Neuron (in vitro differentiated cells): ENCODE results near the gene NEMP1.
"Not testable (repeated sequence)": the region's sequence is repeated elsewhere in the genome, so short reads cannot be mapped to it uniquely, and the experiment has no call there.

Experiments
- H2AFZ ChIP-seq: one replicate; pipeline ENCODE4 v1.6.1; 2013; ENCODE audit warnings: low read depth, mild to moderate bottlenecking, inconsistent platforms, low read length, moderate library complexity
- H3K27me3 ChIP-seq: one replicate; pipeline ENCODE4 v1.6.1; 2013; ENCODE audit warnings: low read length; ENCODE audit not compliant: insufficient read depth
- H3K36me3 ChIP-seq: one replicate; pipeline ENCODE4 v1.6.1; 2013; ENCODE audit warnings: low read length; ENCODE audit not compliant: insufficient read depth
- H3K4me1 ChIP-seq: one replicate; pipeline ENCODE4 v1.6.1; 2013; ENCODE audit warnings: low read length; ENCODE audit not compliant: insufficient read depth
- H3K4me3 ChIP-seq: 2 replicates; pipeline ENCODE4 v1.5.1; 2013; ENCODE audit warnings: mild to moderate bottlenecking, low read length, moderate library complexity
- H3K9me3 ChIP-seq: one replicate; pipeline ENCODE4 v1.6.1; 2013; ENCODE audit warnings: low read length

Gene NEMP1

DNA sequence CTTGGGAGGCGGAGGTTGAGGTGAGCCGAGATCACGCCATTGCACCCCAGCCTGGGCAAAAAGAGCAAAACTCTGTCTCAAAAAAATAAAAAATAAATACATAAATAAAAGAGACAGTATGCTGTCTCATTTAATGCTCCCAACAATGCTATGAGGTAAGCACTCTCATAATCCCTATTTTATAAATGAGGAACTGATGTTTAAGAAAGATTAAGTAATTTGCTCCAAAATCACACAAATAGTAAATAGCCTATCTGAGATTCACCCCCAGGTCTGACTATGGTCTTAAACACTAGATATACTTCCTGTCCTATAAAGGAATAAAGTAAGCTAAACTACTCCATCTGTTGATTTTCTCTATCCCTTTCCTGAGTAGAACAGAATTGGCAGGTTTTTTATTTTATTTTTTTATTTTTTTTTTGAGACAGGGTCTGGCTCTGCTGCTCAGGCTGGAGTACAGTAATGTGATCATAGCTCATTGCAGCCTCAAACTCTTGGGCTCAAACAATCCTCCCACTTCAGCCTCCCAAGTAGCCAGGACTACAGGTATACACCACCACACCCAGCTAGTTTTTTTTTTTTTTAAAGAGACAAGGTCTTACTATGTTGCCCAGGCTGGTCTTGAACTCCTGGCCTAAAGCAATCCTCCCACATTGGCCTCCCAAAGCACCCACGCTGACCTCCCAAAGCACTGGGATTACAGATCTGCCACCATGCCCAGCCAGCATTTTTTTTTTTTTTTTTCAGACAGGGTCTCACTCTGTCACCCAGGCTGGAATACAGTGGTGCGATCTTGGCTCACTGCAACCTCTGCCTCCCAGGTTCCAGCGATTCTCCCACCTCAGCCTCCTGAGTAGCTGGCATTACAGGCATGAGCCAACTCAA lies 4.8 kb downstream of the NEMP1 start:
- H3K4me3 ChIP-seq, H2AFZ ChIP-seq, H3K27me3 ChIP-seq, H3K9me3 ChIP-seq, H3K4me1 ChIP-seq: not testable (repeated sequence)
- peaks cover 29% of the 10 kb centered on the region for H3K36me3 ChIP-seq

DNA sequence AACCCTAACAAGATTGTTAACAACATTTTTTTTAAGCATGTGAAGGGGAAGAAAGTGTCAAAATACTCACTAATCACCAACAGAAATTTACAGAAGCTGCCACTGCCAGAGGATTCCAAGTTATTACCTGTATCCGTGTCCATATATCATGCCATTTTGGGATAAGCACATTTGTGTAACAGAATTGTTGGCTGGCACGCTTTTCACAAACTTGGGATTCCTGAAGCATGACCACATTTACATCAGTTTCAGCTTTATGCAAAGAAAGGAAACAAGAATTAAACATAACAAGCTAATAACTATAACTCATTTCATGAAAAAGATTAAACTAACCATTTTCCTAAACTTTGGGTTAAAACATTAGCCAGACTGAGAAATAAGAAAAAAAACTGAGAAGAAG lies 5.9 kb downstream of the NEMP1 start:
- H3K36me3 ChIP-seq, result peaks cover 34% of the 10 kb centered on the region
- H3K9me3 ChIP-seq, result no peaks in the 10 kb centered on the region
- H3K27me3 ChIP-seq, result no peaks in the 10 kb centered on the region
- no peak overlapping the region for H3K4me3 ChIP-seq
- no peak overlapping the region for H2AFZ ChIP-seq
- H3K4me1 ChIP-seq, result peaks cover 8% of the 10 kb centered on the region

DNA sequence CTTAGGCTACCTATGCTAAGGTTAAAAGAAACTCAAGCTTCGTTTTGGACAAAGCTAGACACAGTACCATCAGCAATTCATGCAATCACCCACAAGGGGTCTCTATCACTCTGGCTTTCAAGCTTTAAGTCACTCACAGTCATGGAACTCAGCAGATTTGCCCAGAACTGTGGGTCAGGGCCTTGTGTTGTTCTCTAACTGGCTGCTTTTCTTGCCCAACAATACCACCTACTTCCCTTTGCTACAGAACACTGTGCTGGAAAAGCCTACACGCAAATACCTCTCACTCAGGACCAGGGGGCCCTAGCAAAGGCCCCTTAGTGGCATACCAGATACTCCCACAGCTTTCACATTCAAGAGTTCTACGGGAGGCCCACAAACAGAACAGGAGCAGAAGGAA lies 9.1 kb downstream of the NEMP1 start:
- no peak overlapping the region for H3K4me3 ChIP-seq

DNA sequence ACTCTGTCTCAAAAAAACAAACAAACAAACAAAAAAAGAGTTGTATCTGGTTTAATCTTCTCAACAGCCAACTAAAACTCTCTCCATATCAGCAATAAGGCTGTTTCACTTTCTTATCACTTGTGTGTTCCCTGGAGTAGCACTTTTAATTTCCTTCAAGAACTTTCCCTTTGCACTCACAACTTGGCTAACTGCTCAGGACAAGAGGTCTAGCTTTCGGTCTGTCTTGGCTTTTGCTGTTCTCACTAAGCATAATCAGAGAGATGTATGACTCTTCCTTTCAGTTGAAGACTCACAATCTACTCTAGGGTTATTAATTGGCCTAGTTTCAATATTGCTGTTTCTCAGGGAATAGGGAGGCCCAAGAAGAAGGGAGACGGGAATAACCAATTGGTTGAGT lies 12.3 kb downstream of the NEMP1 start:
- H3K36me3 ChIP-seq, result peaks cover 53% of the 10 kb centered on the region

More for the DNA sequence above, 9.1 kb downstream of the NEMP1 start:
- no peaks in the 10 kb centered on the region for H3K9me3 ChIP-seq
- no peaks in the 10 kb centered on the region for H3K27me3 ChIP-seq
- H3K4me1 ChIP-seq, result peaks cover 5% of the 10 kb centered on the region
- peaks cover 43% of the 10 kb centered on the region for H3K36me3 ChIP-seq
- H2AFZ ChIP-seq, result no peak overlapping the region

DNA sequence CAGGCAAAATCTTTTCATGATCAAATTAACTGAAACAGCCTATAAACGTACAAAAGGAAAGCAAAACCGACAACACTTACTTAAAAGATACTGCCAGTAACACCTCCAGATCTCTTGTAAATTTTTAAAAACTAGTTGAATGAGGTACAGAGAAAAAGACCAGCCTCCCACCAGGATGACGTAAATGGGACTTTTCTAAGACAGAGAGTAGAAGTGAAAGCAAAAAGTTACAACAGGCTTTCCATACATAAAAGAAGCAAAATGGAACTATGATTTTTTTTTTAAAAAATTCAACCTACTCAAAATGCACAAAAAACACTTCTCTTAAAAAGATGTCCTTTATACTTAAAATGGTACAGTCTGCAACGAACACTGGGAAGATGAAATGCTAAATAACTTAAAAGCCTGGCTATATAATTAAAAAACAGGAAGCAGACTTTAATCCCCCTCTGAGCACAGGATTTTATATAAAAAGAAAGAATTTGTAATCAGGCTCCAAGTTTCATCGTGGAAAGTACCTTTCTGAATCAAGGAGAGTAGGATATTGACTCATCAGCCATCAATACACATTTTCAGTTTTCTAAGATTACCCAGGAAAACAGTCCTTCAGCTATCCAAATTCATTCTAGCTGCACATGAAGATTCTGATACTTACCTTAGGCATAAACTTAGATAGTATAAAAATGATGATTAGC lies 14.5 kb downstream of the NEMP1 start:
- H2AFZ ChIP-seq, result no peak overlapping the region
- H3K4me3 ChIP-seq, result no peak overlapping the region
- H3K27me3 ChIP-seq, result no peaks in the 10 kb centered on the region
- H3K9me3 ChIP-seq, result no peaks in the 10 kb centered on the region
- H3K36me3 ChIP-seq, result peaks cover 55% of the 10 kb centered on the region
- H3K4me1 ChIP-seq, result no peaks in the 10 kb centered on the region

More for the DNA sequence above, 12.3 kb downstream of the NEMP1 start:
- Histone ChIP-seq H3K9me3 (no peaks in the 10 kb centered on the region), H3K4me3 (no peak overlapping the region), H3K4me1 (peaks cover 5% of the 10 kb centered on the region), H3K27me3 (no peaks in the 10 kb centered on the region), H2AFZ (no peak overlapping the region)

DNA sequence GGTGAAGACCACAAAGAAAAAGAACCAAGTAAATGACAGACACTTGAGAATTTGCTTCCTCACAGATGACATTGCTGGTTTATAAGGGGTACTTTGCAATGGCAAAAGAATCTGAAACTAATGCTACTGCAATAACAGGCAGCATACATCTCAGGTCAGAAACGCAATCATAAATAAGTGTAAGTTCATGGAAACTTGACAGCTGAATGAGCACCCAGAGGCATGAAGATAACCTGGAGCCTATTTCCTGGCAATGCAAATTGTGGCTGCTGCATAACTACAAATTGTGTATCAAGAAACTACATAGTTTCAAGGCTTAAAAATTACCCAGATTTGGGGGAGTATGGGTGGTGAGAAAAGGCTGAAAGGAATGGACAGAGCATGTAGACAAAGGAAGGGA lies 20.1 kb downstream of the NEMP1 start:
- peaks cover 64% of the 10 kb centered on the region for H3K36me3 ChIP-seq

DNA sequence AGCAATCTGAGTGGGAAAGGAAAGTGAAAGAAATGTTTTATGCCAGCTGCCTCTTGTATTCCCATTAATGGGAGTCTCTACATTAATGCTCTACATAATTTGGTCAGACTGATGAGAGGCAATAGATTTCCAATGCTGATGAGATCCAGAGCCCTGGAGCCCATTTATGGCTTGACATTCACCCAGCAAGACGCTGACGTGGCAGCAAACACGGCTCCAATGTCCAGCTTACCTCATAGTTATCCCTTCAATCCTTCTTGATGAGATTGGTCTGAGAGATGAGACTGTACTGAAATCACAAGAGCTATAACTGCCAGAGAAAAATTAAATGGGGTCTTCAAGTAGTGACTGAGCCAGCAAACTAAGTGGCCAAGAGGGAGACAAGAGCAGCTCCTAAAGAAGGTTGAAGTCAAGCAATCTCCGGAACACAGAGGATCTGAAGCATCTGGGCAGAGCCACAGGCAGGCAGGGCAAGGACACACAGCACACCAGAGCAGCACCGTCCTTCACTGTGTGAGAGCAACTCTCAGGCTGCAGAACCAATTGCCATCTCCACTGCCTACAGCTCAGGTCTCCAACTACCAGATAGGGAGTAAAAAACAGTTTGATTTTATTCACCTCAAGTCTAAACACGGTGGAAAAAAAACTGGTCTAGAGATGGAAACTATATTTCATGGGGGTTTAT lies 21.4 kb downstream of the NEMP1 start:
- Histone ChIP-seq H3K4me1 (peaks cover 10% of the 10 kb centered on the region), H3K27me3 (no peaks in the 10 kb centered on the region), H2AFZ (no peak overlapping the region), H3K9me3 (no peaks in the 10 kb centered on the region), H3K4me3 (no peak overlapping the region), H3K36me3 (peaks cover 56% of the 10 kb centered on the region)

More for the DNA sequence above, 20.1 kb downstream of the NEMP1 start:
- Histone ChIP-seq H3K4me3 (no peak overlapping the region), H3K9me3 (no peaks in the 10 kb centered on the region), H2AFZ (no peak overlapping the region), H3K4me1 (peaks cover 10% of the 10 kb centered on the region), H3K27me3 (no peaks in the 10 kb centered on the region)

DNA sequence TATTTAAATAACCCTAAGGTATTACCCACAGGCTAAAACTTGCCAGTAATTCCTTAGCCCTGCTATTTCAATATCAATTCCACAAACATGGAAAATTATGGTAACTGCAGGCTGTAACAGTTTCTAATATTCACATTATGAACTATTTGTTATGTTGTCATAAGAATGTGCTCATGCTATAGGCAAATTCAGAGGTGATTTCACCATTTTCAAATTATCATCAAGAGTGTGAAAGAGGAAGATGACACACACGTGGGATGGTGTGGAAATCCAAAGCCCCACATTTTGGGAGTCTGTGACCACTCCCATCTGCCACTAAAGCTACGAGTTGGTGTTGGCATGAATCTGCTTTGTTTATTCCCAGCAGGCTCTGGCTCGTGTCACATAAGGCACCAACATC lies 22.8 kb downstream of the NEMP1 start:
- peaks cover 51% of the 10 kb centered on the region for H3K36me3 ChIP-seq
- no peak overlapping the region for H2AFZ ChIP-seq
- H3K9me3 ChIP-seq, result no peaks in the 10 kb centered on the region
- no peaks in the 10 kb centered on the region for H3K27me3 ChIP-seq
- H3K4me3 ChIP-seq, result no peak overlapping the region
- peaks cover 10% of the 10 kb centered on the region for H3K4me1 ChIP-seq

DNA sequence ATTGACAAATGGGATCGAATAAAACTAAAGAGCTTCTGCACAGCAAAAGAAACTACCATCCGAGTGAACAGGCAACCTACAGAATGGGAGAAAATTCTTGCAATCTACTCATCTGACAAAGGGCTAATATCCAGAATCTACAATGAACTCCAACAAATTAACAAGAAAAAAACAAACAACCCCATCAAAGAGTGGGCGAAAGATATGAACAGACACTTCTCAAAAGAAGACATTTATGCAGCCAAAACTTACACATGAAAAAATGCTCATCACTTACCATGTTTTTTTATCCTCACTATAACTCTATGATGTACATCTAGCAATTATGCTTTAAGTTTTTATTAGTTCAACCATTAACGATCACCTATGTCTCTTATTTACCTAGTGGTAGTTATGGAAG lies 24.7 kb downstream of the NEMP1 start:
- not testable (repeated sequence) for H3K4me3 ChIP-seq, H3K4me1 ChIP-seq, H3K9me3 ChIP-seq, H3K27me3 ChIP-seq, H2AFZ ChIP-seq
- H3K36me3 ChIP-seq, result peaks cover 32% of the 10 kb centered on the region

DNA sequence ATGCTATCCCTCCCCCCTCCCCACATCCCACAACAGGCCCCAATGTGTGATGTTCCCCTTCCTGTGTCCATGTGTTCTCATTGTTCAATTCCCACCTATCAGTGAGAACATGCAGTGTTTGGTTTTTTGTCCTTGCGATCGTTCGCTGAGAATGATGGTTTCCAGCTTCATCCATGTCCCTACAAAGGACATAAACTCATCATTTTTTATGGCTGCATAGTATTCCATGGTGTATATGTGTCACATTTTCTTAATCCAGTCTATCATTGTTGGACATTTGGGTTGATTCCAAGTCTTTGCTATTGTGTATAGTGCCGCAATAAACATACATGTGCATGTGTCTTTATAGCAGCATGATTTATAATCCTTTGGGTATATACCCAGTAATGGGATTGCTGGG lies 25.4 kb downstream of the NEMP1 start:
- not testable (repeated sequence) for H3K27me3 ChIP-seq, H3K4me3 ChIP-seq

DNA sequence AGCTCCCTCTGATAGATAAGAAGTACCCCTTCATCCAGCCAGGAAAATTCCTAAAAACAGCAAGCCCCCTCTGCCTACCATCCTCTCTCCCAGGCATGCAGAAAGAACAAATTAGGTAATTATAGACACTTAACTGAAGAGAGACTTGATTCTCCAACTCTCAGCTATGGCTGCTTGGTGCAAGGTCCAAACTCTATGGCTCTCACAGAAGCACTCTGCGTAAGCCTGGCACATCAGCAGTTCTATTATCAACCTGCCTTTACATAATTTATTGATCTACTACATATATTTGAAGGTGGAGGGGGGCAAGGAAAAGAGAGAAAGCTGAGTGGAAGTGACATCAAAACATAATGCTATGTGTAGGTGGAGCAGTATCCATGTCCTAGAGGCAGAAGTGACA lies 27.6 kb downstream of the NEMP1 start:
- peaks cover 6% of the 10 kb centered on the region for H3K36me3 ChIP-seq
- no peak overlapping the region for H2AFZ ChIP-seq
- no peak overlapping the region for H3K4me3 ChIP-seq
- no peaks in the 10 kb centered on the region for H3K9me3 ChIP-seq
- no peaks in the 10 kb centered on the region for H3K4me1 ChIP-seq
- no peaks in the 10 kb centered on the region for H3K27me3 ChIP-seq

More for the DNA sequence above, 25.4 kb downstream of the NEMP1 start:
- H3K9me3 ChIP-seq, H2AFZ ChIP-seq, H3K4me1 ChIP-seq: not testable (repeated sequence)
- H3K36me3 ChIP-seq, result peaks cover 24% of the 10 kb centered on the region

DNA sequence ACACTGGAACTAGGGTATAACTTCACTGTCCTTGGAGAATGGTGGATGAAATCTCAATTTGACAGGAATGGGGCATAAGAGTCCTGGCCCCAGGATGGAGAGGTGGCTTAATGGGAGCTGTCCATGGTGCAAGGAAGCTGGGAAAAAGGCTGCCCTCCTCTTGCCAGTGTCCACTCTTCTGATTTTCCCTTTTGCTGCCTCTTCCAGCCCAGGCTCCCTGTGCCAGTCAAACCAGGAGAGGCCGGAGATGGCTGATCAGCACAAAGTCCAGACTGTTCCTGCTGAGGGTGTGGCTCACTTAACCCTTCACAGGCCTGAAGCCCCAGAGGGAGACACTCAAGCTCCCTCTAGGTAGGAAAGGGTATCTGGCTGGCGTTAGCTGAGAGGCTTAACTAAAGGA lies 28.7 kb downstream of the NEMP1 start, which contains the start of gene MYO1A:
MYO1A (minus strand) TSS at position 240 of the 400 bp plus-strand sequence. CDS start 1,806 bp downstream, outside the sequence.
- H3K9me3 ChIP-seq, result no peaks in the 10 kb centered on the region
- no peaks in the 10 kb centered on the region for H3K27me3 ChIP-seq
- H3K4me1 ChIP-seq, result no peaks in the 10 kb centered on the region
- H3K36me3 ChIP-seq, result no peaks in the 10 kb centered on the region
- H2AFZ ChIP-seq, result no peak within 1 kb of the TSS
- H3K4me3 ChIP-seq, result no peak within 1 kb of the TSS

DNA sequence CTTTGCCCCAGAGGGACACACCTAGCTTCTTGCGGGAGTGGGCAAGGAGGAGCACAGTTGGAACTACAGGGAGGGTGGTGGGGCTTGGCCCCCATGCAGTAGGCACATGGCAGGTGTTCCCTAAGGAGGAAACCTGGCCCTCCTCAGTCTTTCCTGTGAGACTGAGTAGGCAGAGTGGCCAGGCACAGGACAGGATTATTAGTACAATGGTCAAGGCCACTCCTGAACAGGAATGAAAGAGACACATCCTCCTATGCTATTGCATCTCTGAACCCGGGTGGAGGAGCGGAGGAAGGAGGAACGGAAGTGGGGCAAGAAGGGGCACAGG lies 29.5 kb downstream of the NEMP1 start:
- Histone ChIP-seq H3K4me1 (no peaks in the 10 kb centered on the region), H3K36me3 (no peaks in the 10 kb centered on the region), H3K9me3 (no peaks in the 10 kb centered on the region), H2AFZ (no peak overlapping the region), H3K27me3 (no peaks in the 10 kb centered on the region), H3K4me3 (no peak overlapping the region)
